HCT116 (cell line): ENCODE results near the gene LRRC47.

Experiments used
- CEBPB ChIP-seq: IDR thresholded peaks from 2 replicates; pipeline ENCODE4 v1.6.1; 2012; ENCODE audit warnings: low read depth
- EGR1 ChIP-seq: IDR thresholded peaks from 2 replicates; pipeline ENCODE4 v1.6.1; 2012; ENCODE audit warnings: low read depth
- EZH2phosphoT487 ChIP-seq: fragments of 200-600 bp; IDR thresholded peaks from 2 replicates; pipeline ENCODE4 v1.6.1; 2018; ENCODE audit warnings: antibody characterized with exemption, borderline replicate concordance
- POLR2AphosphoS5 ChIP-seq: IDR thresholded peaks from 2 replicates; pipeline ENCODE4 v1.6.1; 2011; ENCODE audit warnings: mild to moderate bottlenecking, low read depth, low read length, moderate library complexity
- TCF7L2 ChIP-seq: IDR thresholded peaks from 2 replicates; pipeline ENCODE4 v1.7.0; 2011; ENCODE audit warnings: borderline replicate concordance, inconsistent platforms; ENCODE audit not compliant: insufficient read depth, insufficient read length; ENCODE audit errors: extremely low read depth
- ZNF274 ChIP-seq: fragments of 200-500 bp; sonication (Bioruptor generic); IDR thresholded peaks from 2 replicates; pipeline ENCODE4 v1.6.1; 2014; ENCODE audit warnings: mild to moderate bottlenecking, low read depth, low read length, inconsistent platforms
- TF ChIP-seq, protein P1 (sequence below), 3 experiments: fragments of 200-600 bp in 1 of 3; sonication (generic) in 1 of 3; IDR thresholded peaks in 2 of 3; conservative IDR thresholded peaks in 1 of 3; 2 replicates each; pipeline ENCODE4 v1.5.1; 2012 to 2017; ENCODE audit warnings: low read depth in 2 of 3, low read length in 2 of 3, antibody characterized with exemption in 1 of 3, borderline replicate concordance in 1 of 3, control low read depth in 1 of 3, mild to moderate bottlenecking in 1 of 3, mixed read lengths in 1 of 3, mixed run types in 1 of 3, moderate library complexity in 1 of 3; ENCODE audit not compliant: insufficient read depth in 1 of 3
- TF ChIP-seq, protein P2 (sequence below): IDR thresholded peaks from 2 replicates; pipeline ENCODE4 v1.6.1; 2012
- TF ChIP-seq, protein P3 (sequence below): IDR thresholded peaks from 2 replicates; pipeline ENCODE4 v1.6.1; 2012
- TF ChIP-seq, protein P4 (sequence below): IDR thresholded peaks from 2 replicates; pipeline ENCODE4 v1.6.1; 2012; ENCODE audit warnings: low read depth

DNA sequence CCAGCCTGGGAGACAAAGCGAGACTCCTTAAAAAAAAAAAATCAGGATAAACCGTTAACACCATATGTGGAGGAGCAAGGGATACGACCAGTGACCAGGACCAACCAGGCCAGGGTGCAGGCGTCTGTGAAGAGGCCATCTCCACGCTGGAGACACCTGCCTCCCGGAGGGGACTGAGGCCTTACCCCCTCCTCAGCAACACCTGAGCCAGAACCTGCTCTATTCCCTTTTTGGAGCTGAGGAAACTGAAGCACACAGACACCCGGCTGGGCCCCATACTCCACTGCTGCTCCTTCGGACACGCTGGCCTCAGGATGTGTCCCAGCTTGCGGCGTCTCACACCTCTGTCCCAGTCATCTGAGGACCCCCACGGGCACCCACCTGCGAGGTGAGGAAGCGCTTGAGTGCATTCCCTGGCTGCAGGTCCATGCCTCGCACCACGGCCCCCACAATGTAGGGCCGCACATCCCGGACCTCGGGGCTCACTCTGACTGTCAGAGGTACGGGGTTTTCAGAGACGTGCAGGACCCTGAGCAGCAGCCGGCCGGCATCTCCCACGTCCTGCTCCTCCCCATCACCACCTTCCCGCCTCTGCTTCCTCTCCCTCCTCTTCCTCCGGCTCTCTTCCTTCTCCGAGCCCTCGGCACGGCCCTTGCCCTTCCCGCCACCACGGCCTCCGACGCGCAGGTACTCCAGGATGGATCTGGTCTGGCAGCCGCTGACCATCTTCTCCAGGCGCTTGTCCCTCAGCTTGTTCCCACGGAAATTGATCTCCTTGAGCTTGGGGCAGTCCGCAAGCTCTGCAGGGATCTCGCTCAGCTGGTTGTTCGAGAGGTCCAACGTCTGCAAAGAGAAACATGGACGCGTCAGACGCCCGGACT lies 9.6 kb downstream of the LRRC47 start:
- TF ChIP-seq, protein P1, sequence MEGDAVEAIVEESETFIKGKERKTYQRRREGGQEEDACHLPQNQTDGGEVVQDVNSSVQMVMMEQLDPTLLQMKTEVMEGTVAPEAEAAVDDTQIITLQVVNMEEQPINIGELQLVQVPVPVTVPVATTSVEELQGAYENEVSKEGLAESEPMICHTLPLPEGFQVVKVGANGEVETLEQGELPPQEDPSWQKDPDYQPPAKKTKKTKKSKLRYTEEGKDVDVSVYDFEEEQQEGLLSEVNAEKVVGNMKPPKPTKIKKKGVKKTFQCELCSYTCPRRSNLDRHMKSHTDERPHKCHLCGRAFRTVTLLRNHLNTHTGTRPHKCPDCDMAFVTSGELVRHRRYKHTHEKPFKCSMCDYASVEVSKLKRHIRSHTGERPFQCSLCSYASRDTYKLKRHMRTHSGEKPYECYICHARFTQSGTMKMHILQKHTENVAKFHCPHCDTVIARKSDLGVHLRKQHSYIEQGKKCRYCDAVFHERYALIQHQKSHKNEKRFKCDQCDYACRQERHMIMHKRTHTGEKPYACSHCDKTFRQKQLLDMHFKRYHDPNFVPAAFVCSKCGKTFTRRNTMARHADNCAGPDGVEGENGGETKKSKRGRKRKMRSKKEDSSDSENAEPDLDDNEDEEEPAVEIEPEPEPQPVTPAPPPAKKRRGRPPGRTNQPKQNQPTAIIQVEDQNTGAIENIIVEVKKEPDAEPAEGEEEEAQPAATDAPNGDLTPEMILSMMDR (IDR thresholded peaks at IDR 0.05 in 2 of 3, conservative IDR thresholded peaks at IDR 0.05 in 1 of 3; ENCODE audit: borderline replicate concordance in 1 of 3, insufficient read depth in 1 of 3, low read depth in 2 of 3, low read length in 2 of 3): no peak
- TF ChIP-seq, protein P2, sequence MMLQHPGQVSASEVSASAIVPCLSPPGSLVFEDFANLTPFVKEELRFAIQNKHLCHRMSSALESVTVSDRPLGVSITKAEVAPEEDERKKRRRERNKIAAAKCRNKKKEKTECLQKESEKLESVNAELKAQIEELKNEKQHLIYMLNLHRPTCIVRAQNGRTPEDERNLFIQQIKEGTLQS: no peak
- TF ChIP-seq, protein P3, sequence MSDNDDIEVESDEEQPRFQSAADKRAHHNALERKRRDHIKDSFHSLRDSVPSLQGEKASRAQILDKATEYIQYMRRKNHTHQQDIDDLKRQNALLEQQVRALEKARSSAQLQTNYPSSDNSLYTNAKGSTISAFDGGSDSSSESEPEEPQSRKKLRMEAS: no peak
- no peak for TF ChIP-seq POLR2AphosphoS5
- no peak for TF ChIP-seq EGR1
- TF ChIP-seq ZNF274: no peak
- no peak for TF ChIP-seq EZH2phosphoT487
- TF ChIP-seq, protein P4, sequence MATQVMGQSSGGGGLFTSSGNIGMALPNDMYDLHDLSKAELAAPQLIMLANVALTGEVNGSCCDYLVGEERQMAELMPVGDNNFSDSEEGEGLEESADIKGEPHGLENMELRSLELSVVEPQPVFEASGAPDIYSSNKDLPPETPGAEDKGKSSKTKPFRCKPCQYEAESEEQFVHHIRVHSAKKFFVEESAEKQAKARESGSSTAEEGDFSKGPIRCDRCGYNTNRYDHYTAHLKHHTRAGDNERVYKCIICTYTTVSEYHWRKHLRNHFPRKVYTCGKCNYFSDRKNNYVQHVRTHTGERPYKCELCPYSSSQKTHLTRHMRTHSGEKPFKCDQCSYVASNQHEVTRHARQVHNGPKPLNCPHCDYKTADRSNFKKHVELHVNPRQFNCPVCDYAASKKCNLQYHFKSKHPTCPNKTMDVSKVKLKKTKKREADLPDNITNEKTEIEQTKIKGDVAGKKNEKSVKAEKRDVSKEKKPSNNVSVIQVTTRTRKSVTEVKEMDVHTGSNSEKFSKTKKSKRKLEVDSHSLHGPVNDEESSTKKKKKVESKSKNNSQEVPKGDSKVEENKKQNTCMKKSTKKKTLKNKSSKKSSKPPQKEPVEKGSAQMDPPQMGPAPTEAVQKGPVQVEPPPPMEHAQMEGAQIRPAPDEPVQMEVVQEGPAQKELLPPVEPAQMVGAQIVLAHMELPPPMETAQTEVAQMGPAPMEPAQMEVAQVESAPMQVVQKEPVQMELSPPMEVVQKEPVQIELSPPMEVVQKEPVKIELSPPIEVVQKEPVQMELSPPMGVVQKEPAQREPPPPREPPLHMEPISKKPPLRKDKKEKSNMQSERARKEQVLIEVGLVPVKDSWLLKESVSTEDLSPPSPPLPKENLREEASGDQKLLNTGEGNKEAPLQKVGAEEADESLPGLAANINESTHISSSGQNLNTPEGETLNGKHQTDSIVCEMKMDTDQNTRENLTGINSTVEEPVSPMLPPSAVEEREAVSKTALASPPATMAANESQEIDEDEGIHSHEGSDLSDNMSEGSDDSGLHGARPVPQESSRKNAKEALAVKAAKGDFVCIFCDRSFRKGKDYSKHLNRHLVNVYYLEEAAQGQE: no peak
- no peak for TF ChIP-seq CEBPB
- TF ChIP-seq TCF7L2: no peak
